Endothelial cell of umbilical vein (primary cell): ENCODE results near the gene SDCBP2. TPM values are rescaled to one million over a fixed set of nuclear protein-coding genes. Genes with fewer than 3 reads are reported as not detected.

Source experiments
- BruUV-seq: library from RNA; stranded (reverse); fragments of 400-500 nt; replicated peaks from 2 replicates; lab custom pipeline; 2021; lab: Mats Ljungman, UMichigan
- CTCF ChIA-PET: fragments of 300-600, 350-600 bp; sonication (Branson Sonifier 250); formaldehyde crosslinking; loops from one replicate; lab custom pipeline; 2021; ENCODE audit warnings: antibody characterized with exemption, inconsistent platforms; lab: Charles Lee
- POLR2A ChIA-PET: fragments of 300-600, 350-600 bp; sonication (Branson Sonifier 250); formaldehyde crosslinking; loops from one replicate; lab custom pipeline; 2021; ENCODE audit warnings: antibody characterized with exemption, inconsistent platforms; lab: Charles Lee
- DNase-seq: peaks from one replicate; pipeline ENCODE4 v3.0.0-alpha.2; 2011; ENCODE audit warnings: low read depth, low spot score
- FAIRE-seq: peaks from 2 replicates; lab custom pipeline; 2011; peaks lifted over from hg19 to GRCh38; lab: Jason Lieb, UNC
- H2AFZ ChIP-seq: 2 replicates; pipeline ENCODE4 v1.6.0; 2012; ENCODE audit warnings: low read depth, low read length, control low read depth, inconsistent platforms
- H3K27ac ChIP-seq: 2 replicates; pipeline ENCODE4 v1.5.1; 2011; ENCODE audit warnings: low read depth, mild to moderate bottlenecking, control low read depth, low read length, moderate library complexity; ENCODE audit not compliant: insufficient read depth
- H3K27me3 ChIP-seq, 2 experiments: 2 replicates each; pipeline versions ENCODE4 v1.6.0 to v1.6.1; 2011; ENCODE audit warnings: low read length in 2 of 2, mixed read lengths in 1 of 2; ENCODE audit not compliant: control insufficient read depth in 2 of 2, insufficient read depth in 2 of 2
- H3K36me3 ChIP-seq, 2 experiments: 2 replicates in 1 of 2; 3 replicates in 1 of 2; pipeline ENCODE4 v1.5.1; 2011; ENCODE audit warnings: low read length in 2 of 2, mild to moderate bottlenecking in 1 of 2, moderate library complexity in 1 of 2; ENCODE audit not compliant: control insufficient read depth in 2 of 2, insufficient read depth in 2 of 2; ENCODE audit errors: extremely low read depth in 1 of 2
- H3K4me1 ChIP-seq: 3 replicates; pipeline ENCODE4 v1.5.1; 2011; ENCODE audit warnings: mild to moderate bottlenecking, low read length; ENCODE audit not compliant: control insufficient read depth, insufficient read depth; ENCODE audit errors: extremely low read depth
- H3K4me2 ChIP-seq: 2 replicates; pipeline ENCODE4 v1.6.1; 2011; ENCODE audit warnings: low read length, control low read depth, mixed read lengths; ENCODE audit not compliant: insufficient read depth
- H3K4me3 ChIP-seq, 3 experiments: fragments of 200-600 bp in 1 of 3; sonication (generic), shearing (Covaris generic) in 1 of 3; replicated peaks in 1 of 3; 2 replicates each; pipeline ENCODE4 v1.5.1; 2011 to 2016; ENCODE audit warnings: control low read depth in 3 of 3, low read length in 3 of 3, mild to moderate bottlenecking in 2 of 3, inconsistent platforms in 1 of 3, low read depth in 1 of 3, moderate library complexity in 1 of 3; ENCODE audit not compliant: insufficient read depth in 1 of 3
- H3K79me2 ChIP-seq: 2 replicates; pipeline ENCODE4 v1.6.0; 2012; ENCODE audit warnings: low read length, inconsistent platforms; ENCODE audit not compliant: control insufficient read depth, insufficient read depth
- H3K9ac ChIP-seq: replicated peaks from 2 replicates; pipeline ENCODE3; 2011; ENCODE audit warnings: low read length, control low read depth; ENCODE audit not compliant: insufficient read depth; ENCODE audit errors: extremely low read depth
- H3K9me1 ChIP-seq: replicated peaks from 3 replicates; pipeline ENCODE4 v1.6.0; 2011; ENCODE audit warnings: mild to moderate bottlenecking, low read length; ENCODE audit not compliant: control insufficient read depth, insufficient read depth; ENCODE audit errors: extremely low read depth
- H3K9me3 ChIP-seq: replicated peaks from 2 replicates; pipeline ENCODE4 v1.5.1; 2012; ENCODE audit warnings: low read length, inconsistent platforms; ENCODE audit not compliant: control insufficient read depth, insufficient read depth
- H4K20me1 ChIP-seq: replicated peaks from 2 replicates; pipeline ENCODE3; 2011; ENCODE audit warnings: mild to moderate bottlenecking, low read length; ENCODE audit not compliant: control insufficient read depth, insufficient read depth; ENCODE audit errors: extremely low read depth
- FOS ChIP-seq: IDR thresholded peaks from 2 replicates; pipeline ENCODE4 v1.6.1; 2011; ENCODE audit warnings: mild to moderate bottlenecking, low read length, moderate library complexity, borderline replicate concordance; ENCODE audit not compliant: insufficient read depth
- JUN ChIP-seq: IDR thresholded peaks from 2 replicates; pipeline ENCODE4 v1.6.1; 2011; ENCODE audit warnings: borderline replicate concordance, low read depth; ENCODE audit not compliant: insufficient read length, insufficient read depth
- POLR2A ChIP-seq: IDR thresholded peaks from 2 replicates; pipeline ENCODE4 v1.6.1; 2012; ENCODE audit warnings: low read depth, mild to moderate bottlenecking, control low read depth, low read length
- POLR2AphosphoS5 ChIP-seq: IDR thresholded peaks from 2 replicates; pipeline ENCODE4 v1.6.1; 2012; ENCODE audit warnings: low read depth, mild to moderate bottlenecking, control low read depth, low read length, moderate library complexity; ENCODE audit not compliant: insufficient read depth
- dilution Hi-C: fragments of 300-500 bp; cut with MboI; formaldehyde crosslinking; loops from one replicate; pipeline ENCODE4 v1.15.0; 2019; ENCODE audit warnings: low sequenced_read_pairs; ENCODE audit not compliant: extremely low pct_ligation_motif_present
- intact Hi-C: fragments of 100-400 bp; cut with micrococcal nuclease; formaldehyde crosslinking; loops from one replicate; pipeline ENCODE4 v1.10.0; 2022
- polyA plus RNA-seq, 4 experiments: library from polyadenylated mRNA; depleted of rRNA in 3 of 4; stranded (reverse) in 3 of 4; unstranded in 1 of 4; fragments of >200 nt; gene quantifications; 2 replicates each; pipeline versions ENCODE4 v1.2.1 to v1.2.3, GENCODE V29; 2011 to 2012; ENCODE audit warnings: missing spikeins in 1 of 4
- total RNA-seq: library from RNA; stranded (reverse); gene quantifications from 2 replicates; pipeline ENCODE4 v1.2.3, GENCODE V29; 2021

SDCBP2 gene
- total and polyA plus RNA-seq, 2 donors (not counting 3 experiments of a cell fraction or from before 2014, with no cell fraction given) = 6.9 to 9.0 TPM

GRCh38 chr20:1364106-1364505 lies 35.2 kb upstream of the SDCBP2 start:
- intact Hi-C loops = no loop called here
- peaks cover 13% of the 10 kb centered on the region for H3K79me2 ChIP-seq
- CTCF ChIA-PET = no interaction called here
- FAIRE-seq = no peak
- TF ChIP-seq FOS (no peak), POLR2A (peak; percentile 18)
- H3K27me3 ChIP-seq = no peaks in the 10 kb centered on the region
- no peak for DNase-seq
- no peak overlapping the region for H2AFZ ChIP-seq
- peaks cover 8 to 17% of the 10 kb centered on the region in 2 experiments for H3K36me3 ChIP-seq
- H4K20me1 ChIP-seq = no peaks in the 10 kb centered on the region
- H3K4me3 ChIP-seq = no peak overlapping the region
- peaks cover 4% of the 10 kb centered on the region for H3K4me1 ChIP-seq
- POLR2A ChIA-PET = no interaction called here
- no TSS peak for BruUV-seq
- no peak overlapping the region for H3K9ac ChIP-seq
- no peaks in the 10 kb centered on the region for H3K9me3 ChIP-seq
- dilution Hi-C loops = no loop called here
- no peaks in the 10 kb centered on the region for H3K9me1 ChIP-seq
- no peak overlapping the region for H3K27ac ChIP-seq
- no peak overlapping the region for H3K4me2 ChIP-seq

- ChIA-PET POLR2A (no interaction called here), CTCF (interaction anchor here (1.2 kb wide), 1 partner anchor 74 kb away, joined by 3 read pairs; no protein-coding TSS in a partner anchor)
- DNase-seq (no peak), FAIRE-seq (no peak)
- peaks cover 4 to 17% of the 10 kb centered on the region in 2 experiments for H3K36me3 ChIP-seq
- H3K9me3 ChIP-seq = no peaks in the 10 kb centered on the region
- peaks cover 9% of the 10 kb centered on the region for H3K79me2 ChIP-seq
- TF ChIP-seq POLR2AphosphoS5 = peak; percentile 47
- no peak for TF ChIP-seq JUN
- H4K20me1 ChIP-seq = no peaks in the 10 kb centered on the region
- no peak overlapping the region for H3K4me2 ChIP-seq
- H3K4me3 ChIP-seq = no peak overlapping the region
- no peaks in the 10 kb centered on the region for H3K27me3 ChIP-seq
- no peak overlapping the region for H3K9ac ChIP-seq
- H3K9me1 ChIP-seq = no peaks in the 10 kb centered on the region
- dilution Hi-C loops (no loop called here), intact Hi-C loops (no loop called here)
- H3K27ac ChIP-seq = no peak overlapping the region
- BruUV-seq = no TSS peak
- H2AFZ ChIP-seq = no peak overlapping the region
- no peaks in the 10 kb centered on the region for H3K4me1 ChIP-seq
Measured at GRCh38 chr20:1363522-1363921, 34.6 kb upstream of the SDCBP2 start.
